Karpas-422 (cell line): ENCODE data around the gene METTL22. TPM values are rescaled to one million over a fixed set of nuclear protein-coding genes. Genes with fewer than 3 reads are reported as not detected.

Experiments
- DNase-seq: peaks from one replicate; pipeline ENCODE4 v3.0.0-alpha.2; 2015
- H2AFZ ChIP-seq: fragments of 200-600 bp; sonication (generic); 2 replicates; pipeline ENCODE4 v1.6.1; 2014; ENCODE audit warnings: antibody characterized with exemption, low read length, mixed read lengths
- H3K27ac ChIP-seq: fragments of 200-600 bp; sonication (generic); 2 replicates; pipeline ENCODE4 v1.5.1; 2014; ENCODE audit warnings: mild to moderate bottlenecking, low read length, moderate library complexity
- H3K27me3 ChIP-seq: fragments of 200-600 bp; sonication (generic); 2 replicates; pipeline ENCODE4 v1.6.1; 2014; ENCODE audit warnings: low read length, mixed read lengths
- H3K36me3 ChIP-seq: fragments of 200-600 bp; sonication (generic); 2 replicates; pipeline ENCODE4 v1.6.1; 2014; ENCODE audit warnings: low read length, mixed read lengths; ENCODE audit not compliant: insufficient read depth
- H3K4me1 ChIP-seq: fragments of 200-600 bp; sonication (generic); 2 replicates; pipeline ENCODE4 v1.6.1; 2014; ENCODE audit warnings: mild to moderate bottlenecking, low read length, mixed read lengths
- H3K4me2 ChIP-seq: fragments of 200-600 bp; sonication (generic); 2 replicates; pipeline ENCODE4 v1.6.1; 2014; ENCODE audit warnings: low read length, low read depth, mild to moderate bottlenecking; ENCODE audit not compliant: poor library complexity, severe bottlenecking
- H3K4me3 ChIP-seq: fragments of 200-600 bp; sonication (generic); 2 replicates; pipeline ENCODE4 v1.5.1; 2014; ENCODE audit warnings: mild to moderate bottlenecking, antibody characterized with exemption, low read length, mixed read lengths
- H3K79me2 ChIP-seq: fragments of 200-600 bp; sonication (generic); 2 replicates; pipeline ENCODE4 v1.6.1; 2014; ENCODE audit warnings: mild to moderate bottlenecking, low read length, mixed read lengths
- H3K9ac ChIP-seq: fragments of 200-600 bp; sonication (generic); 2 replicates; pipeline ENCODE4 v1.6.0; 2014; ENCODE audit warnings: low read length
- H3K9me2 ChIP-seq: fragments of 200-600 bp; sonication (generic), shearing (Covaris generic); replicated peaks from 2 replicates; pipeline ENCODE4 v1.6.0; 2014; ENCODE audit warnings: mild to moderate bottlenecking, low read length, moderate library complexity; ENCODE audit not compliant: insufficient read depth
- H3K9me3 ChIP-seq: fragments of 300-700, 200-600 bp; sonication (generic); 2 replicates; pipeline ENCODE4 v1.6.1; 2014; ENCODE audit warnings: low read length, mixed read lengths
- H4K20me1 ChIP-seq: fragments of 200-600 bp; sonication (generic); 2 replicates; pipeline ENCODE4 v1.6.1; 2014; ENCODE audit warnings: mild to moderate bottlenecking, antibody characterized with exemption, low read length, low read depth; ENCODE audit not compliant: insufficient read depth
- total RNA-seq: library from RNA; depleted of rRNA; stranded (reverse); fragments of >200 nt; shearing (Covaris generic); gene quantifications from 2 replicates; pipeline ENCODE4 v1.2.3, GENCODE V29; 2014; ENCODE audit warnings: low replicate concordance

METTL22 gene
- total RNA-seq, 1 experiment from 2014 or later = 48.9 TPM

DNA sequence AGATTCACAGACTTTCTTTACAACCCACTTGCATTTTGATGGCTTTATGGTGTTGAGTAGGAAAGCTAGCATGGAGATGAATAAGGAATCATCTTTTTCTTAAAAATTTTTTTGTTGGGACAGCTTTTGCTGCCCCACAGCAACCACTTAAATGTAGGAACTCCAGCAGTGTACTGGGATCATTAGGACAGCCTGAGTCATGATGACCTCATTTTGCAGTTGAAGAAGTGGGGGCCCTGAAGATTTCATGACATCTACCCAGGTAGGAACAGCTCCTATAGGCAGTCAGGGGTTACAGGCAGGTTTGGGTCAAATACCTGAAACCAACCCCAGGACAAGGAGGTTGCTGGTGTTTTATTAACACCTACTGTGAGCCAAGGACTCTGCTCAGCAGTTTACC is 2.1 kb downstream of the METTL22 start:
- Histone ChIP-seq H3K4me1 (peaks cover 41% of the 10 kb centered on the region), H4K20me1 (no peaks in the 10 kb centered on the region), H3K27ac (no peak overlapping the region), H3K9me2 (no peaks in the 10 kb centered on the region), H3K27me3 (no peaks in the 10 kb centered on the region), H3K4me2 (peak overlapping the region; percentile 87), H3K4me3 (0 out of 2 replicates have a peak overlapping the region, but pooled peaks have one; percentile 97), H3K9ac (no peak overlapping the region), H3K9me3 (no peaks in the 10 kb centered on the region), H3K36me3 (peaks cover 12% of the 10 kb centered on the region; the same call in 1 of the 2 replicates), H3K79me2 (peaks cover 41% of the 10 kb centered on the region), H2AFZ (no peak overlapping the region)
- no peak for DNase-seq

DNA sequence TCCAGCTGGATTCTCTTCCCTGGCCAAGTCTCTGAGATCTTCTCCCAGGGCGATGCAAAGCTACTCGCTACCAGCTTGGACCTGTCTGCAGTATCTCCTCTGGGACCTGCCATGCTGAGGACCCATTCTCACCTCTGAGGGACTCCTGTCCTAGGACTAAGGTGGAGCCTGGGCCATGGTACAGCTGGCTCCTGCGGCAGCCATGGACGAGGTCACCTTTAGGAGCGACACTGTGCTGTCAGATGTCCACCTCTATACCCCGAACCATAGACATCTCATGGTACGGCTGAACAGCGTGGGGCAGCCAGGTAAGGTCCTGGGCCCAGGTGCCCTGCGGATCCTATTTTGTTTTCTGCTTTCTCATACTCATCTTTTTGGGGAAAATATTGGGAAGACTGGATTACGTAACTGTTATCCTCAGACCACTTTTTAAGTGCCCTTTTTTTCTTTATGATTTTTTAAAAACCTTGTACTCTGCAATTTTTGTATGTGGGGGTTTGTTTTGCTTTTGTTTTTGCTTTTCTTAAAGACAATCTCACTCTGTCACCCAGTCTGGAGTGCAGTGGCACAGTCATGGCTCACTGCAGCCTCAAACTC is 4.1 kb downstream of the METTL22 start:
- Histone ChIP-seq H3K9me2 (no peaks in the 10 kb centered on the region), H3K9ac (no peak overlapping the region), H3K4me3 (no peak overlapping the region), H3K4me2 (no peak overlapping the region), H3K27me3 (no peaks in the 10 kb centered on the region), H3K4me1 (peaks cover 22% of the 10 kb centered on the region), H3K27ac (no peak overlapping the region), H4K20me1 (no peaks in the 10 kb centered on the region), H3K36me3 (peaks cover 12% of the 10 kb centered on the region; the same call in 1 of the 2 replicates), H2AFZ (no peak overlapping the region), H3K79me2 (peaks cover 43% of the 10 kb centered on the region), H3K9me3 (no peaks in the 10 kb centered on the region)
- no peak for DNase-seq

DNA sequence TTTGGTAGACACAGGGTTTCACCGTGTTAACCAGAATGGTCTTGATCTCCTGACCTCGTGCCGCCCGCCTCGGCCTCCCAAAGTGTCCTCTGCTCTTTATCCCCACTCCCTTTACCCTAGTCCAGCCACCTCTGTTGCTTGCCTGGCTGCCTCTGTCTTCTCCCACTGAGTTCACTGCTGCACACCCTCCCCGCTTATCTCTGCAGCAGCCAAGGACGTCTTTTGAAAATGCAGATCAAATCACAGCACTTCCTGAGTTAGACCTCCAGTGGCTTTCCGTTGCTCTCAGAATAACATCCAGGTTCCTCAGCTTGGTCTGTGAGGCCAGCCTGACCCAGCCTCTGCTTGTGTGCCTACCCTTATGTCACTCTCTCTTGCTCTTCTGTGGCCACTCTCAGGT is 5.4 kb downstream of the METTL22 start:
- no peaks in the 10 kb centered on the region for H3K27me3 ChIP-seq
- H3K79me2 ChIP-seq = peaks cover 39% of the 10 kb centered on the region
- H3K36me3 ChIP-seq = peaks cover 16% of the 10 kb centered on the region; the same call in 1 of the 2 replicates
- no peak overlapping the region for H3K4me3 ChIP-seq
- no peak for DNase-seq
- no peaks in the 10 kb centered on the region for H3K9me3 ChIP-seq
- H3K9ac ChIP-seq = no peak overlapping the region
- no peak overlapping the region for H3K4me2 ChIP-seq
- no peaks in the 10 kb centered on the region for H3K9me2 ChIP-seq
- no peak overlapping the region for H3K27ac ChIP-seq
- H3K4me1 ChIP-seq = peaks cover 14% of the 10 kb centered on the region
- no peaks in the 10 kb centered on the region for H4K20me1 ChIP-seq
- H2AFZ ChIP-seq = no peak overlapping the region

DNA sequence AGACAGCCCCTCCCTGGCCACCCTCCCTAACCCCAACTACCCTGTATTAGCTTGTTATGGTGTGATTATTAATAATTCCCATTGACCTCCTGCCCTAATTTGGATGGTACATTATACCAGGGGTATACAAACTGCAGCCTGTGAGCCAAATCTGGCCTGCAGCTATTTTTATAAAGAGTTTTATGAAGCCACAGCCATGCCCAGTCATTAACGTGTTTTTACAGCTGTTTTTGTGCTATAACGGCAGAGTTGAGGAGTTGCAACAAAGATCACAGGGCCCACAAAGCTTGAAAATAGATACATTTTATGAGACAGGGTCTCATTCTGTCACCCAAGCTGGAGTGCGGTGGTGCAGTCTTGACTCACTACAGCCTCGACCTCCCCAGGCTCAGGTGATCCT is 6.0 kb downstream of the METTL22 start:
- Histone ChIP-seq H4K20me1 (no peaks in the 10 kb centered on the region), H3K36me3 (peaks cover 16% of the 10 kb centered on the region; the same call in 1 of the 2 replicates), H3K27ac (no peak overlapping the region), H3K4me1 (peaks cover 13% of the 10 kb centered on the region), H3K27me3 (no peaks in the 10 kb centered on the region), H2AFZ (no peak overlapping the region), H3K9me2 (no peaks in the 10 kb centered on the region), H3K4me3 (no peak overlapping the region), H3K9me3 (no peaks in the 10 kb centered on the region), H3K4me2 (no peak overlapping the region), H3K9ac (no peak overlapping the region), H3K79me2 (peaks cover 34% of the 10 kb centered on the region)
- no peak for DNase-seq

DNA sequence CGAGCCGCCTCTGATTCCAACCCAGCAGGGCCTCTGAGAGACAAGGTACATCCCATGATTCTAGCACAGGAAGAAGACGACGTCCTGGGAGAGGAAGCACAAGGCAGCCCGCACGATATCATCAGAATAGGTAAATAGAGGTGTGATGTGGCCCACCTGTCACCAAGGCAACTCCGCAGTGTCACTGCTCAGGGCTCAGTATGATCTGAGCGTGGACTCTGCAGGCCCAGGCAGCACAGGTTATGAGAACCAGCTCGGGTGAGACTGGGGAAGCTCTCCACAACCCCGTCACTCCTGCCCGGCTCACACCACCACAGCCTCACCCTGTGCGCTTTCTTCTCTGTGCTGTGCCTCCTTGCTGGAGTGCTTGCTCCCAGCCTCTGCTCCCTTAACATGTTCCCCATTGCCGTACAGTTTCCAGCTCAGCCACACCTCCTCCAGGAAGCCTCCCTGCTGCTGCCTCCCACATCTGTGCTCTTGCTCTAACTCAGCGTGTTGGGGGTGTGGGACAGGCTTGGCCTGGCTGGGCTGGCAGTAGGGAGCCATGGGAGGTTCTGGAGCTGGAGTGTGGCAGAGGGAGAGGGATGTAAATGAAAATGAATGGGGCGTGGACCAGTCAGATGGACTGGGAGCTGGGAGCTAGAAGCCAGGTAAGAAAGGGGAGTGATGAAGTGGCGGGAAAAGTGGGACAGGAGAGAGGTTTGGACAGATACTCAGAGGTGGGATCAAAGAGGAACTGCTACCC is 7.7 kb downstream of the METTL22 start:
- Histone ChIP-seq H3K79me2 (peaks cover 17% of the 10 kb centered on the region), H3K9me3 (no peaks in the 10 kb centered on the region), H3K4me1 (no peaks in the 10 kb centered on the region), H3K9me2 (no peaks in the 10 kb centered on the region), H2AFZ (no peak overlapping the region), H3K4me3 (no peak overlapping the region), H3K27me3 (no peaks in the 10 kb centered on the region), H3K9ac (no peak overlapping the region), H4K20me1 (no peaks in the 10 kb centered on the region), H3K27ac (no peak overlapping the region), H3K36me3 (peaks cover 16% of the 10 kb centered on the region; the same call in 1 of the 2 replicates), H3K4me2 (no peak overlapping the region)
- DNase-seq = no peak

DNA sequence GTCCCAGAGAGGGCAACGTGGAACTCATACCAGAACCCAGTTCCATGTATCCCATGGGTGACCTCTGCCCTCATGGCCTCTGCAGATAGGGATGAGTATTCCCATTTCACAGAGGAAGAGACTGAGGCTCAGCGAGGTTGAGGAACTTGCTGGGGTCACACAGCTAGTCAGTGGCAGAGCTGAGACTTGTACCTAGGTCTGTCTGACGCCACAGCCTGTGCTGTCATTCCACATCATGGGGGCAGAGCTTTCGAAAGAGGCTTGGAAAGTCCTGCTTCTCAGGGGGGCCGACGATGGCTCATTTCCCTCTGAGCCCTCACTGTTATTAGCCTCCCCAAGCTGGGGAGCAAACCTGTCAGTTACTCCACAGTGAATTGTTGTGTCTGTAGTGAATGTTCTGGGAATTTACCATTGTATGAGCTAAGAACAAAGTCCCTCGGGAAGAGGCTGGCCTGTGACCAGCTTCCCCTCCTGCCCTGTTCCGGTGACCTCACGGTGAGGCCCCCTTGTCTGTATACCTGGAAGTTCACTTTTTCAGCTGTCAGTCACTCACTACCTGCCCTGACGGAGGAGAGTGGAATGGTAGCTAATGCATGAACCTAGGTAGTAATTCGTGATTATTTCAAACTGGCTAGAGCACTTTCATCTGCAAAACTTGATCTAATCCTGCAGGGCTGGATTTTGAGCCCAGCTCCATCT is 8.9 kb downstream of the METTL22 start:
- Histone ChIP-seq H3K4me3 (no peak overlapping the region), H3K4me2 (no peak overlapping the region), H3K27me3 (no peaks in the 10 kb centered on the region), H3K9ac (no peak overlapping the region), H2AFZ (no peak overlapping the region), H4K20me1 (no peaks in the 10 kb centered on the region), H3K36me3 (peaks cover 18% of the 10 kb centered on the region; the same call in 1 of the 2 replicates), H3K9me3 (no peaks in the 10 kb centered on the region), H3K79me2 (peaks cover 6% of the 10 kb centered on the region; the same call in 1 of the 2 replicates), H3K27ac (no peak overlapping the region), H3K4me1 (no peaks in the 10 kb centered on the region), H3K9me2 (no peaks in the 10 kb centered on the region)
- no peak for DNase-seq

DNA sequence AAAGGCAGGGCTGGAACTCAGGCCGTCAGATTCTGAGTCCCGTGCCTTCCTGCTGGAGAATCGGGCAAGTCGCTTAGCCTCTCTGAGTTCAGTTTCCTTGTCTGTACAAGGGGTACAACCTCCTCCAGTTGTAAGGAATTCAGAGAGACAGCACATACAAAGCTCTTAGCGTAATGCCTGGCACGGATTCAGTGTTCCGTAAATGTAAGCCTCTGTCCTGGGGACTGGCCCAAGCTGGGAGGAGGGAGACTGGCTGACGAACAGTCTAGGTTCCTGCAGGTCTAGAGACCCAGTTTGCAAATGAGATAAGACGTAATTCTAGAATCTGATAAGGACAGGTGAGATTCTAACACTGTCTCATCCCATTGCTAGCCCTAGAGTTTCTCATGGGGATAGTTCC is 9.9 kb downstream of the METTL22 start:
- Histone ChIP-seq H3K9me3 (no peaks in the 10 kb centered on the region), H3K79me2 (0 out of 2 replicates have a peak, but pooled peaks cover 2% of the 10 kb centered on the region), H3K9me2 (no peaks in the 10 kb centered on the region), H3K9ac (no peak overlapping the region), H3K4me3 (no peak overlapping the region), H3K27ac (no peak overlapping the region), H3K36me3 (peaks cover 17% of the 10 kb centered on the region; the same call in 1 of the 2 replicates), H3K27me3 (no peaks in the 10 kb centered on the region), H4K20me1 (no peaks in the 10 kb centered on the region), H3K4me2 (no peak overlapping the region), H2AFZ (no peak overlapping the region), H3K4me1 (no peaks in the 10 kb centered on the region)
- DNase-seq = no peak
